SK-N-SH treated with all-trans-retinoic acid at 6 μM for 48 hours (cell line): Measurements from ENCODE around the gene OSM.

Experiments used
- ATAC-seq: fragments of 200-7000 bp; cut with Tn5 transposase; 3 replicates; pipeline ENCODE4 v1.9.1; 2020; ENCODE audit warnings: mild to moderate bottlenecking, moderate library complexity
- ARNTL ChIP-seq: fragments of 450-650 bp; formaldehyde crosslinking; IDR thresholded peaks from 2 replicates; pipeline ENCODE4 v1.5.0; 2020; ENCODE audit warnings: low read depth, mild to moderate bottlenecking, moderate library complexity, borderline replicate concordance
- BACH2 ChIP-seq: fragments of 250-450 bp; sonication (Bioruptor Pico); IDR thresholded peaks from 2 replicates; pipeline ENCODE4 v1.9.0; 2021; ENCODE audit warnings: mild to moderate bottlenecking, borderline replicate concordance
- CREB5 ChIP-seq: fragments of 250-450 bp; sonication (Bioruptor Pico); IDR thresholded peaks from 2 replicates; pipeline ENCODE4 v1.5.1; 2020; ENCODE audit warnings: low read depth, mild to moderate bottlenecking, moderate library complexity
- CSDC2 ChIP-seq: fragments of 250-450 bp; sonication (Bioruptor Pico); IDR thresholded peaks from 2 replicates; pipeline ENCODE4 v1.5.0; 2020; ENCODE audit warnings: mild to moderate bottlenecking, moderate library complexity
- ESRRG ChIP-seq: fragments of 250-450 bp; sonication (Bioruptor Pico); IDR thresholded peaks from 2 replicates; pipeline ENCODE4 v1.6.1; 2021; ENCODE audit warnings: mild to moderate bottlenecking
- OSR1 ChIP-seq: fragments of 250-450 bp; sonication (Bioruptor Pico); IDR thresholded peaks from 2 replicates; pipeline ENCODE4 v1.8.0; 2022; ENCODE audit warnings: moderate library complexity, mild to moderate bottlenecking, inconsistent platforms
- POU6F1 ChIP-seq: fragments of 250-450 bp; sonication (Bioruptor Pico); IDR thresholded peaks from 2 replicates; pipeline ENCODE4 v1.8.0; 2021; ENCODE audit warnings: low read depth, mild to moderate bottlenecking, moderate library complexity, borderline replicate concordance
- PPARA ChIP-seq: fragments of 250-450 bp; sonication (Bioruptor Pico); IDR thresholded peaks from 2 replicates; pipeline ENCODE4 v1.5.0; 2020; ENCODE audit warnings: mild to moderate bottlenecking, borderline replicate concordance
- SNAI2 ChIP-seq: fragments of 250-450 bp; sonication (Bioruptor Pico); IDR thresholded peaks from 2 replicates; pipeline ENCODE4 v1.5.0; 2020; ENCODE audit warnings: mild to moderate bottlenecking, moderate library complexity
- TCF4 ChIP-seq: fragments of 250-450 bp; sonication (Bioruptor Pico); IDR thresholded peaks from 2 replicates; pipeline ENCODE4 v1.8.0; 2021; ENCODE audit warnings: mild to moderate bottlenecking, moderate library complexity, borderline replicate concordance
- TOX ChIP-seq: fragments of 250-450 bp; sonication (Bioruptor Pico); IDR thresholded peaks from 2 replicates; pipeline ENCODE4 v1.8.0; 2021; ENCODE audit warnings: mild to moderate bottlenecking, moderate library complexity, borderline replicate concordance
- ZFP3 ChIP-seq: fragments of 250-450 bp; sonication (Bioruptor Pico); IDR thresholded peaks from 2 replicates; pipeline ENCODE4 v1.5.0; 2020; ENCODE audit warnings: mild to moderate bottlenecking, moderate library complexity
- ZFP30 ChIP-seq: fragments of 450-650 bp; formaldehyde crosslinking; IDR thresholded peaks from 2 replicates; pipeline ENCODE4 v1.5.0; 2022; ENCODE audit warnings: mild to moderate bottlenecking, moderate library complexity
- ZNF70 ChIP-seq: fragments of 450-650 bp; formaldehyde crosslinking; IDR thresholded peaks from 2 replicates; pipeline ENCODE4 v1.5.0; 2020; ENCODE audit warnings: mild to moderate bottlenecking, moderate library complexity
- ZNF8 ChIP-seq: fragments of 450-650 bp; formaldehyde crosslinking; IDR thresholded peaks from 2 replicates; pipeline ENCODE4 v1.5.0; 2020; ENCODE audit warnings: mild to moderate bottlenecking, moderate library complexity
- TF ChIP-seq, protein P1 (sequence below): fragments of 250-450 bp; sonication (Bioruptor Pico); IDR thresholded peaks from 2 replicates; pipeline ENCODE4 v1.8.0; 2020; ENCODE audit warnings: mild to moderate bottlenecking, moderate library complexity, borderline replicate concordance
- TF ChIP-seq, protein P2 (sequence below): fragments of 250-450 bp; sonication (Bioruptor Pico); IDR thresholded peaks from 2 replicates; pipeline ENCODE4 v1.5.1; 2021; ENCODE audit warnings: mild to moderate bottlenecking, moderate library complexity

The OSM gene

DNA sequence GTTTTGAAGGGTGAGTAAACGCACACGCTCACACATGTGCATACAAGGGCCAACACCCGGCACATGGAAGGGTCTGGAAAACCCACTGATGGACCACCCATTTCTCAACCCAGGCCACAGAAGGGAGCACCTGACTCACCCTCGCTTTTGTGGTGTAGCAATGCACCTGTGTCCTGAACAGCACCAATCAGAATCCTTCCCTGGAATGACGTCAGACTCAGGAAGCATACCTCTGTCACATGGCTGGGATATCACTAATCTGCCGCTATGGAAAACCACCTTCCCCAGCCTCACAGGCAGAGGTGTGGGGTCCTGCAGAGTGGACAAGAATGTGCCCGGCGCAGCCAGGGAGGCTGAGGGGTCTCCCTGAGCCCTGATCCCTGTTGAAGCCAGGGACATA is 9.0 kb upstream of the OSM start:
- TF ChIP-seq ZNF8 (CRISPR knock-in tag) (no peak), OSR1 (CRISPR knock-in tag) (no peak), POU6F1 (CRISPR knock-in tag) (no peak), SNAI2 (no peak), ESRRG (CRISPR knock-in tag) (no peak), PPARA (CRISPR knock-in tag) (no peak)
- ATAC-seq: no peak

GRCh38 chr22:30274437-30274812 is 7.8 kb upstream of the OSM start:
- no peak for ATAC-seq
- TF ChIP-seq TCF4 (CRISPR knock-in tag) (no peak), ZNF8 (CRISPR knock-in tag) (no peak), OSR1 (CRISPR knock-in tag) (no peak), ZNF70 (CRISPR knock-in tag) (no peak), CREB5 (no peak), TOX (CRISPR knock-in tag) (no peak), ZFP30 (CRISPR knock-in tag) (no peak), POU6F1 (CRISPR knock-in tag) (no peak), CSDC2 (CRISPR knock-in tag) (no peak), PPARA (CRISPR knock-in tag) (no peak)
- TF ChIP-seq, protein P1, sequence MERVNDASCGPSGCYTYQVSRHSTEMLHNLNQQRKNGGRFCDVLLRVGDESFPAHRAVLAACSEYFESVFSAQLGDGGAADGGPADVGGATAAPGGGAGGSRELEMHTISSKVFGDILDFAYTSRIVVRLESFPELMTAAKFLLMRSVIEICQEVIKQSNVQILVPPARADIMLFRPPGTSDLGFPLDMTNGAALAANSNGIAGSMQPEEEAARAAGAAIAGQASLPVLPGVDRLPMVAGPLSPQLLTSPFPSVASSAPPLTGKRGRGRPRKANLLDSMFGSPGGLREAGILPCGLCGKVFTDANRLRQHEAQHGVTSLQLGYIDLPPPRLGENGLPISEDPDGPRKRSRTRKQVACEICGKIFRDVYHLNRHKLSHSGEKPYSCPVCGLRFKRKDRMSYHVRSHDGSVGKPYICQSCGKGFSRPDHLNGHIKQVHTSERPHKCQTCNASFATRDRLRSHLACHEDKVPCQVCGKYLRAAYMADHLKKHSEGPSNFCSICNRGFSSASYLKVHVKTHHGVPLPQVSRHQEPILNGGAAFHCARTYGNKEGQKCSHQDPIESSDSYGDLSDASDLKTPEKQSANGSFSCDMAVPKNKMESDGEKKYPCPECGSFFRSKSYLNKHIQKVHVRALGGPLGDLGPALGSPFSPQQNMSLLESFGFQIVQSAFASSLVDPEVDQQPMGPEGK (CRISPR knock-in tag): no peak
- TF ChIP-seq, all 23 proteins: peak for 0

- no peak for ATAC-seq
- no peak for TF ChIP-seq BACH2
- no peak for TF ChIP-seq TOX (CRISPR knock-in tag)
- TF ChIP-seq, protein P1 (CRISPR knock-in tag): no peak
- TF ChIP-seq POU6F1 (CRISPR knock-in tag): no peak
- TF ChIP-seq, protein P2, sequence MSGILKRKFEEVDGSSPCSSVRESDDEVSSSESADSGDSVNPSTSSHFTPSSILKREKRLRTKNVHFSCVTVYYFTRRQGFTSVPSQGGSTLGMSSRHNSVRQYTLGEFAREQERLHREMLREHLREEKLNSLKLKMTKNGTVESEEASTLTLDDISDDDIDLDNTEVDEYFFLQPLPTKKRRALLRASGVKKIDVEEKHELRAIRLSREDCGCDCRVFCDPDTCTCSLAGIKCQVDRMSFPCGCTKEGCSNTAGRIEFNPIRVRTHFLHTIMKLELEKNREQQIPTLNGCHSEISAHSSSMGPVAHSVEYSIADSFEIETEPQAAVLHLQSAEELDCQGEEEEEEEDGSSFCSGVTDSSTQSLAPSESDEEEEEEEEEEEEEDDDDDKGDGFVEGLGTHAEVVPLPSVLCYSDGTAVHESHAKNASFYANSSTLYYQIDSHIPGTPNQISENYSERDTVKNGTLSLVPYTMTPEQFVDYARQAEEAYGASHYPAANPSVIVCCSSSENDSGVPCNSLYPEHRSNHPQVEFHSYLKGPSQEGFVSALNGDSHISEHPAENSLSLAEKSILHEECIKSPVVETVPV (CRISPR knock-in tag): no peak
- no peak for TF ChIP-seq OSR1 (CRISPR knock-in tag)
- TF ChIP-seq ZNF70 (CRISPR knock-in tag): no peak
- no peak for TF ChIP-seq ZFP3 (CRISPR knock-in tag)
- TF ChIP-seq CSDC2 (CRISPR knock-in tag): no peak
- TF ChIP-seq TCF4 (CRISPR knock-in tag): no peak
- no peak for TF ChIP-seq ZFP30 (CRISPR knock-in tag)
- no peak for TF ChIP-seq ARNTL (CRISPR knock-in tag)
These were observed 7.2 kb upstream of the OSM start for GRCh38 chr22:30273711-30274436.
